ENCODE measurements around the gene PIGQ.

The PIGQ gene

GRCh38 chr16:630815-631405 lies 61.1 kb downstream of the PIGQ start, which contains the start of gene WFIKKN1:
Gene WFIKKN1, plus strand, starts transcription at chr16:630985. Its CDS starts 269 bp downstream, at chr16:631254.
- DNase-seq: no peak

GRCh38 chr16:631808-632358 lies 62.1 kb downstream of the PIGQ start:
- DNase-seq: no peak

- DNase-seq: no peak
Measured at GRCh38 chr16:632486-633335, 62.9 kb downstream of the PIGQ start.

GRCh38 chr16:633336-634050 lies 63.7 kb downstream of the PIGQ start:
- DNase-seq: no peak
